Lower leg skin (tissue), 4 donors: ENCODE data around the gene ATOX1. TPM values are rescaled to one million over a fixed set of nuclear protein-coding genes. Genes with fewer than 3 reads are reported as not detected.
A peak's percentile ranks its signal among the peaks of the same experiment; 100 is the strongest.

Experiments used
- DNase-seq, 2 donors: peaks; one replicate each; pipeline ENCODE4 v3.0.0-alpha.2; 2019; ENCODE audit warnings: low spot score in 2 of 2
- H3K4me3 ChIP-seq: fragments of 200-600 bp; sonication (generic); 2 replicates; pipeline ENCODE4 v1.5.1; 2017; ENCODE audit warnings: mild to moderate bottlenecking, low read depth; ENCODE audit not compliant: poor library complexity, severe bottlenecking
- POLR2A ChIP-seq, 2 donors: fragments of 450-650 bp; IDR thresholded peaks; one replicate each; pipeline ENCODE4 v1.6.1; 2016 to 2017; ENCODE audit warnings: antibody characterized with exemption in 2 of 2, mild to moderate bottlenecking in 1 of 2, moderate library complexity in 1 of 2
- WGBS, 2 donors: methylation state at CpG; one replicate each; pipeline ENCODE4 v1.1.5; 2018; 5-methylcytosine and 5-hydroxymethylcytosine counted together
- intact Hi-C: fragments of 100-400 bp; cut with DNase I; formaldehyde crosslinking; loops from one replicate; pipeline ENCODE4 v1.15.0; 2023; ENCODE audit warnings: low total_unique reads
- total RNA-seq, 4 donors: library from RNA; depleted of rRNA; stranded (reverse); fragments of >200 nt; gene quantifications; one replicate each; pipeline ENCODE4 v1.1.0, GENCODE V29; 2016
- TF ChIP-seq, protein P1 (sequence below), 3 donors: fragments of 450-650 bp; IDR thresholded peaks; one replicate each; pipeline ENCODE4 v1.5.1; 2016; ENCODE audit warnings: antibody characterized with exemption in 3 of 3, mild to moderate bottlenecking in 3 of 3, moderate library complexity in 2 of 3

Gene ATOX1
- total RNA-seq, 4 donors from 2014 or later, result 65.5 to 137 (median 92.8) TPM

DNA sequence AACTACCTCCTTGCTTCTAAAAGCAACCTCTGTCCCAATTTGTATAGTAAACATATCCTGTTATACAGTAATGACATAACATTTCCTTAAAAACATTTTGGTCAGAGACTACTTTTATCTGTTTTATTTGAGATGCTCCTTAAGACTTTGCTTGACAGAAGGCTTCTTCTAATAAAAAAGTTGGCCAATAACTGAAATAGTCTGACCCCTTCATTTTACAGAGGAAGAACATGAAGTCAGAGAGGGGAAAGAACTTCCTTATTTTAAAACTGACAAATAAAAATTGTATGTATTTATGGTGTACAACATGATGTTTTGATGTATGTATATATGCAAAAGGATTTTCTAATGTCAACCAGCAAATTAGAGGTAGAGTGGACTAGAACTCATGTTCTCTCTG lies 35.9 kb downstream of the ATOX1 start:
- TF ChIP-seq, protein P1, sequence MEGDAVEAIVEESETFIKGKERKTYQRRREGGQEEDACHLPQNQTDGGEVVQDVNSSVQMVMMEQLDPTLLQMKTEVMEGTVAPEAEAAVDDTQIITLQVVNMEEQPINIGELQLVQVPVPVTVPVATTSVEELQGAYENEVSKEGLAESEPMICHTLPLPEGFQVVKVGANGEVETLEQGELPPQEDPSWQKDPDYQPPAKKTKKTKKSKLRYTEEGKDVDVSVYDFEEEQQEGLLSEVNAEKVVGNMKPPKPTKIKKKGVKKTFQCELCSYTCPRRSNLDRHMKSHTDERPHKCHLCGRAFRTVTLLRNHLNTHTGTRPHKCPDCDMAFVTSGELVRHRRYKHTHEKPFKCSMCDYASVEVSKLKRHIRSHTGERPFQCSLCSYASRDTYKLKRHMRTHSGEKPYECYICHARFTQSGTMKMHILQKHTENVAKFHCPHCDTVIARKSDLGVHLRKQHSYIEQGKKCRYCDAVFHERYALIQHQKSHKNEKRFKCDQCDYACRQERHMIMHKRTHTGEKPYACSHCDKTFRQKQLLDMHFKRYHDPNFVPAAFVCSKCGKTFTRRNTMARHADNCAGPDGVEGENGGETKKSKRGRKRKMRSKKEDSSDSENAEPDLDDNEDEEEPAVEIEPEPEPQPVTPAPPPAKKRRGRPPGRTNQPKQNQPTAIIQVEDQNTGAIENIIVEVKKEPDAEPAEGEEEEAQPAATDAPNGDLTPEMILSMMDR (IDR thresholded peaks at IDR 0.05), result no peak
- no peak for TF ChIP-seq POLR2A (IDR thresholded peaks at IDR 0.05)
- intact Hi-C loops, result no loop called here
- H3K4me3 ChIP-seq, result no peak overlapping the region
- no peak for DNase-seq

DNA sequence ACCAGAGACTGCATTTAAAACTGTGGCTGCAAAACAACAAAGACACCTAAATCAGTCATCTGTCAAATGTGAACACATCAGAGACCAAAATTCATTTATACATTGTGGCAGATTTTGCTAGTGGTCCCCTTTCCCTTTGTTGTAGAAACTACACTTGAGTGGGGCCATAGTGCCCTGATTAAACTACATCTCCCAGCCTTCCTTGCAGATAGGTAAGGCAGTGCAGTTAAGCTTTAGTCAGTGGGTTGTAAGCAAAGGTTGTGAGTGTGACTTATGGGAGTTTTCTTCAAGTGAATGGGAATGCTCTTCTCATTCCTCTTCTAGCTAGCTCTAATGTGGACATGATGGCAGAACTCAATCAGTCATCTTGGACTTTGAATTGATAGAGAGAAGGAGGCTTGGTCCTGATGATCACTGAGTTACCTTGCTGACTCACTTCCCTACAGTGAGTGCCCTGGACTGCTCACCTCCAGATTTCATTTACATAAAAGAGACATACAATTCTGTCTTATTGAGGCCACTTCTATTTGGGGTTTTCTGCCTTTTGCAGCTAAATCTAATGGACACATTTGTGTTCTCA lies 36.5 kb downstream of the ATOX1 start:
- intact Hi-C loops, result no loop called here
- H3K4me3 ChIP-seq, result no peak overlapping the region
- no peak for DNase-seq
- no peak for TF ChIP-seq POLR2A (IDR thresholded peaks at IDR 0.05)
- TF ChIP-seq, protein P1 (IDR thresholded peaks at IDR 0.05), result no peak

DNA sequence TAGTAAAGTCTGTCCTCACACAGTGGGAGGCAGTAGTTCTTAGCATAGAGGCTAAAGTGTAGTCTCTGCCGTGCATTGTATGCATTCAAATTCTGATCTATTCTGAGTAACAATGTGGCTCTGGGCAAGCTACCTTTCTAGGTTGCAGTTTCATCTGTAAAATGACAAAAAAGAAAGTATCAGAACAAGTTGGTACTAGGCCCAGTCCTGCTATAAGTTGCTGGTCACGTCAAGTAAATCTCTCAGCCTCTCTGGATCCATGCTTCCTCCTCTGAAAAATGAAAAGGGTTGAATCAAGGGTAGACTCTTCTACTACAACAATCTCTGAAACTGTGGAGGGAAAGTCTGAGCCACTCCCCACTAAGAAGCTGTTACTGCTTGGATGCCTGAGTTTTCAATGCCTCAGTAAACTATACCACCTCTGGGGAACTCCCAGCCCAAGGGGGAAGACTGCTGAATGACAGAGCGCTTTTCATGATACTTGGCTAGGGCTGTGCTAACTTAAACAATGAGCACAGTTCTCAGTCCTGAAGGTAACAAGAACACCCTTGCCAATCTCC lies 37.3 kb downstream of the ATOX1 start:
- intact Hi-C loops, result no loop called here
- H3K4me3 ChIP-seq, result no peak overlapping the region
- no peak for DNase-seq
- TF ChIP-seq POLR2A (IDR thresholded peaks at IDR 0.05), result no peak
- TF ChIP-seq, protein P1 (IDR thresholded peaks at IDR 0.05), result no peak
- 52 to 55% methylated on average over 3 of the region's 3 CpGs for WGBS, 2 donors

DNA sequence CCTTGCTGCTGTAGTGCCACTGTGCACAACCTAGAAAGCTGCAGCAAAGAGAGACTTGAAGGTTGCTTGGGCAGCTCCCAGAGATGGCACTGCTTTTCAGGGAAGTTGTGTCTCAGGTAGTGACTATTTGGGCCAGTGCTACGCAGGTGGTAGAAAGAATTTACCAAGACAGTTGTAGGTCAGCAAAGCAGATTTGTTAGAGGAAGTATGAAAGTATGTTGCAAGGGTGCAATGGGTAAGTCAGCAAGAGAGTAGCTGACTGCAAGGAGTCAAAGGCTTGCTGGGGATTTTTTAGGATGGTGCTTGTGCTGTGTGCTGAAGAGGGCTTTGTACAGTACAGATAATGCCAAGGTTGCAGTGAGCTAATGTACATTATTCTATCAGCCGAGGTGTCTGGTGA lies 38.2 kb downstream of the ATOX1 start:
- intact Hi-C loops, result no loop called here
- 94 to 99% methylated on average over 2 of the region's 2 CpGs for WGBS, 2 donors
- H3K4me3 ChIP-seq, result no peak overlapping the region
- no peak for DNase-seq
- TF ChIP-seq, protein P1 (IDR thresholded peaks at IDR 0.05), result no peak
- TF ChIP-seq POLR2A (IDR thresholded peaks at IDR 0.05), result no peak

DNA sequence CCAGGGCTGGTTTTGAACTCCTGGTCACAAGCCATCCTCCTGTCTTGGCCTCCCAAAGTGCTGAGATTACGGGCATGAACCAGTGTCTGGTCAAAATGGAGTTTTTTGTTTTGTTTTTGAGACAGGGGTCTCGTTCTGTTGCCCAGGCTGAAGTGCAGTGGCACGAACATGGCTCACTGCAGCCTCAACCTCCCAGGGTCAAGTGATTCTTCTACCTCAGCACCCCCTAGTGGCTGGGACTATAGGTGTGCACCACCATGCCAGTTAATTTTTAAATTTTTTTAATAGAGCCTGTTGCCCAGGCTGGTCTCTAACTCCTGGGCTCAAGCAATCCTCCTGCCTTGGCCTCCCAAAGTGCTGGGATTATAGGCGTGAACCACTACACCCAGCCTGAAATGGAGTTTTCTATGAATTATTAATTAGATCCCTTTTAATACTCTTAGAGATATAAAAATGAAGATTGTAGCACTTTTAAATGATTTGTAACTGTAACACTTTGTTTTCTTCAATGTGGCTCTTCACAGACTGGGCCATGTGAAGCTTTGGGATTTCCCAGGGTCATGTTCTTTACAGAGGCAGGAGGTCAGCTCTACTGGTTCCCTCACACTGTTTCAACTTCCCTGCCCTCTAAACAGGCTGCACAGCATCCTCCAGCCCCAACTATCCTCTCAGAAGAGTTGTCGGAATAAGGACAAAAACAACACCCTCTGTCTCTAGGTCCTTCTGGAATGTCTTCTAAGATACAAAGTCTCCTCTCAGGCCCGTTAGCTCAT lies 39.0 kb downstream of the ATOX1 start:
- intact Hi-C loops, result no loop called here
- WGBS, 2 donors, result 90 to 92% methylated on average over 6 of the region's 6 CpGs
- TF ChIP-seq POLR2A (IDR thresholded peaks at IDR 0.05), result no peak
- TF ChIP-seq, protein P1 (IDR thresholded peaks at IDR 0.05), result no peak
- H3K4me3 ChIP-seq, result no peak overlapping the region
- peak in 1 of 2 donors; percentile 78 for DNase-seq
